Heart right ventricle (tissue), 16 donors: Measurements from ENCODE around the gene TBC1D9B. TPM values are rescaled to one million over a fixed set of nuclear protein-coding genes. Genes with fewer than 3 reads are reported as not detected.

Experiments used
- ATAC-seq, 8 donors: fragments of 200-7000 bp; cut with Tn5 transposase; one replicate each; pipeline ENCODE4 v1.9.1; 2020; ENCODE audit warnings: mild to moderate bottlenecking in 8 of 8, moderate library complexity in 8 of 8, moderate number of reproducible peaks in 1 of 8
- DNase-seq, 2 donors: peaks; one replicate each; pipeline ENCODE4 v3.0.0-alpha.2; 2020
- H3K27ac ChIP-seq, 10 donors: fragments of 200-600 bp; sonication (generic) in 2 of 10; one replicate each; pipeline versions ENCODE4 v1.5.0 to v1.8.0; 2020 to 2022; ENCODE audit warnings: mild to moderate bottlenecking in 3 of 10
- H3K27me3 ChIP-seq, 7 donors: fragments of 200-600 bp; one replicate each; pipeline ENCODE4 v1.8.0; 2021 to 2022; ENCODE audit warnings: mild to moderate bottlenecking in 2 of 7
- H3K36me3 ChIP-seq, 9 donors: fragments of 200-600 bp; sonication (generic) in 1 of 9; one replicate each; pipeline versions ENCODE4 v1.5.0 to v1.8.0; 2020 to 2022; ENCODE audit warnings: mild to moderate bottlenecking in 2 of 9
- H3K4me1 ChIP-seq, 9 donors: fragments of 200-600 bp; sonication (generic) in 1 of 9; one replicate each; pipeline versions ENCODE4 v1.5.0 to v1.8.0; 2020 to 2022; ENCODE audit warnings: mild to moderate bottlenecking in 4 of 9
- H3K4me3 ChIP-seq, 10 donors: fragments of 200-600 bp; sonication (generic) in 2 of 10; one replicate each; pipeline versions ENCODE4 v1.5.0 to v1.8.0; 2020 to 2022; ENCODE audit warnings: mild to moderate bottlenecking in 7 of 10, moderate library complexity in 2 of 10
- H3K9me3 ChIP-seq, 11 donors: fragments of 200-600 bp in 10 of 11; sonication (generic) in 2 of 11; one replicate each; pipeline versions ENCODE4 v1.5.0 to v1.8.0; 2013 to 2022; ENCODE audit warnings: mild to moderate bottlenecking in 2 of 11, control low read depth in 1 of 11, moderate library complexity in 1 of 11
- WGBS, 2 donors: extraction: QIAGEN DNeasy Blood & Tissue Kit; methylation state at CpG; one replicate each; pipeline ENCODE4 v1.1.7; 2013; ENCODE audit warnings: inconsistent platforms in 1 of 2; 5-methylcytosine and 5-hydroxymethylcytosine counted together
- intact Hi-C, 10 donors: fragments of 100-400 bp; cut with DNase I; formaldehyde crosslinking; loops; one replicate each; pipeline versions ENCODE4 v1.11.1 to v1.14.2; 2022
- polyA plus RNA-seq, 2 donors: library from polyadenylated mRNA; stranded (reverse); fragments of 200-250 nt; gene quantifications; one replicate each; pipeline ENCODE4 v1.2.3, GENCODE V29; 2013
- total RNA-seq, 10 donors: library from RNA; stranded (reverse); fragmentation: NEBNext Ultra II Directional in 3 of 10; extraction: Animal tissue kit (Norgen Biotek cat#: 25700) in 3 of 10; gene quantifications; one replicate each; pipeline versions ENCODE4 v1.2.1 to v1.2.4, GENCODE V29; 2021 to 2023
- TF ChIP-seq, protein P1 (sequence below), 9 donors: fragments of 200-600 bp; sonication (generic) in 2 of 9; IDR thresholded peaks; one replicate each; pipeline versions ENCODE4 v1.5.0 to v1.8.0; 2021 to 2022; ENCODE audit warnings: antibody characterized with exemption in 9 of 9, mild to moderate bottlenecking in 5 of 9, moderate library complexity in 1 of 9
- donor health status: Arrhythmogenic right ventricular cardiomyopathy.
- donor health status: ischemic (EF 13 %, LVEDD 7.1; RV severe dilation, severe dysfunction).
- donor health status: healthy with polysubstance abuse.
- donor health status: DM: no; HTN: yes; CAD: no.
- donor health status: DM: no; HTN: no; CAD: no.
- donor health status: ischemic (EF 25% LVEDD 6.9; RV normal size, moderate dysfunction).
- donor health status: ischemic (EF 25% LVEDD 5.7; RV mildly dilated, moderate dysfunction).
- donor health status: healthy.
- donor health status: DM: yes; HTN: yes; CAD: no.
- donor health status: Ischemic cardiomyopathy.
- donor health status: ischemic (EF 35%, LVEDD 5.7; RV mildly dilated, moderate dysfunction).
- donor health status: nonischemic (EF 11% LVEDD 7.7; RV severe dilation, severe dysfunction).
- donor health status: DM: yes; HTN: yes; CAD: no.
- donor health status: PGD.
- donor health status: ischemic (EF 29% LVEDD 5.4; RV normal size, mild dysfunction).
- donor health status: nonischemic (EF 23%, LVEDD 6.1; RV moderate dilation, normal function).

Gene TBC1D9B
- total and polyA plus RNA-seq, 12 donors: 26.0 to 52.1 (median 32.3) TPM

- no peak overlapping the region for H3K4me3 ChIP-seq
- H3K36me3 ChIP-seq: no peaks in the 10 kb centered on the region
- intact Hi-C loops: no loop called here
- ATAC-seq (no peak), DNase-seq (no peak)
- H3K27me3 ChIP-seq: no peaks in the 10 kb centered on the region
- H3K27ac ChIP-seq: no peak overlapping the region
- 92 to 93% methylated on average over 9 of the region's 9 CpGs for WGBS, 2 donors
- H3K4me1 ChIP-seq: peaks cover 0 to 29% (median 3%) of the 10 kb centered on the region in 9 donors
- TF ChIP-seq, protein P1, sequence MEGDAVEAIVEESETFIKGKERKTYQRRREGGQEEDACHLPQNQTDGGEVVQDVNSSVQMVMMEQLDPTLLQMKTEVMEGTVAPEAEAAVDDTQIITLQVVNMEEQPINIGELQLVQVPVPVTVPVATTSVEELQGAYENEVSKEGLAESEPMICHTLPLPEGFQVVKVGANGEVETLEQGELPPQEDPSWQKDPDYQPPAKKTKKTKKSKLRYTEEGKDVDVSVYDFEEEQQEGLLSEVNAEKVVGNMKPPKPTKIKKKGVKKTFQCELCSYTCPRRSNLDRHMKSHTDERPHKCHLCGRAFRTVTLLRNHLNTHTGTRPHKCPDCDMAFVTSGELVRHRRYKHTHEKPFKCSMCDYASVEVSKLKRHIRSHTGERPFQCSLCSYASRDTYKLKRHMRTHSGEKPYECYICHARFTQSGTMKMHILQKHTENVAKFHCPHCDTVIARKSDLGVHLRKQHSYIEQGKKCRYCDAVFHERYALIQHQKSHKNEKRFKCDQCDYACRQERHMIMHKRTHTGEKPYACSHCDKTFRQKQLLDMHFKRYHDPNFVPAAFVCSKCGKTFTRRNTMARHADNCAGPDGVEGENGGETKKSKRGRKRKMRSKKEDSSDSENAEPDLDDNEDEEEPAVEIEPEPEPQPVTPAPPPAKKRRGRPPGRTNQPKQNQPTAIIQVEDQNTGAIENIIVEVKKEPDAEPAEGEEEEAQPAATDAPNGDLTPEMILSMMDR (IDR thresholded peaks at IDR 0.05): no peak
- H3K9me3 ChIP-seq: no peaks in the 10 kb centered on the region
Observed at GRCh38 chr5:179913461-179913860, 5.8 kb upstream of the TBC1D9B start.

DNA sequence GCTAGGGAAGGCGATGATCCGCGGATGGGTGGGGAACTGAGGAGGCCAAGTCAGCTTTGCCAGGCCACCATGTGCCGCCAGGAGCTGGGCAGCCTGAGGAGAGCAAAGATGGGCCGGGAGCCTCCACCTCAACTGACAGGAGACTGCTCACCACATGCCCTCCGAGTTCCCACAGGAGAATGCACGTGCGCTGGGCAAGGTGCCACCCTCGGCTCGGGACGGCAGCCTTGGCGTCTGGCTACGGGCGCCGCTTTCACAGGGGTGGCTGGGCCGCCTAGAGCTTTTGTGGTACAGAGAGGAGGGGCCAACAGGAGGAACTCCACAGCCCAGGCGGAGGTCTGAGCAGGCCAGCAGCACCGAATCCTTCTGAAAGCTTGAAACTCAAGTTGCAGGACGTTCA, 5.3 kb upstream of the TBC1D9B start:
- WGBS, 2 donors: 89 to 94% methylated on average over 19 of the region's 19 CpGs
- ATAC-seq (peak in 2 of 8 donors; percentile 39 to 44), DNase-seq (no peak)
- Histone ChIP-seq H3K9me3 (no peaks in the 10 kb centered on the region), H3K36me3 (no peaks in the 10 kb centered on the region), H3K4me1 (peaks cover 0 to 34% (median 8%) of the 10 kb centered on the region in 9 donors), H3K27ac (no peak overlapping the region), H3K4me3 (no peak overlapping the region), H3K27me3 (no peaks in the 10 kb centered on the region)
- TF ChIP-seq, protein P1 (IDR thresholded peaks at IDR 0.05): no peak
- intact Hi-C loops: no loop called here

DNA sequence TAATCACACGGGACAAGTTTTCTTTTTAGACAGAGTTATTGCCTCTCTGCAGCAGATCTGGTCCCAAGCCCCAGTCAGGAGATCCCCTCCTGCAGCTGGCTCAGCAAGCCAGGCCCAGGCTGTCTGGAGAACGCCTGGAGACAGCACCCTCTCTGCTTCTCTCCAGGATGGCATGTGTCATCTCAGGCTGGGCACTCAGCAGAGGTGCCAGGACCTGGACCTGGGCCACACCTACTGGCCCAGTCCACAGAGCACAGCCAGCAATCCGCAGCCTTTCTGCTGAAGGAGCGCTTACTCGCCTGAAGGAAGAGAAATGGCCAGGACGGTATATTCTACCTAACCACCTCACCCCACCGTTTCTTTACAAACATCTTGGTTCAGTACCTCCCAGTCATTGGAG, 4.7 kb upstream of the TBC1D9B start:
- DNase-seq (no peak), ATAC-seq (no peak)
- Histone ChIP-seq H3K9me3 (no peaks in the 10 kb centered on the region), H3K27me3 (no peaks in the 10 kb centered on the region), H3K4me3 (no peak overlapping the region), H3K4me1 (peaks cover 0 to 31% (median 8%) of the 10 kb centered on the region in 9 donors), H3K36me3 (no peaks in the 10 kb centered on the region), H3K27ac (no peak overlapping the region)
- WGBS, 2 donors: 82 to 84% methylated on average over 7 of the region's 7 CpGs
- intact Hi-C loops: no loop called here
- TF ChIP-seq, protein P1 (IDR thresholded peaks at IDR 0.05): no peak

GRCh38 chr5:179909224-179909623, 1.5 kb upstream of the TBC1D9B start:
- intact Hi-C loops: loop anchor here in 6 of 10 donors (5.0 to 10.0 kb wide), 9 partner anchors 37 to 244 kb away; partner anchors contain the start of genes MRNIP (in 2 of the 6), RNF130 (in 2 of the 6), MGAT4B (in 1 of the 6) and SQSTM1 (in 1 of the 6)
- no peaks in the 10 kb centered on the region for H3K27me3 ChIP-seq
- peaks cover 0 to 14% (median 0%) of the 10 kb centered on the region in 9 donors for H3K36me3 ChIP-seq
- ATAC-seq: no peak
- 90 to 93% methylated on average over 6 of the region's 6 CpGs for WGBS, 2 donors
- TF ChIP-seq, protein P1 (IDR thresholded peaks at IDR 0.05): no peak
- no peak overlapping the region for H3K27ac ChIP-seq
- no peaks in the 10 kb centered on the region for H3K9me3 ChIP-seq
- no peak overlapping the region for H3K4me3 ChIP-seq
- H3K4me1 ChIP-seq: peaks cover 7 to 39% (median 20%) of the 10 kb centered on the region in 9 donors
- no peak for DNase-seq
